Measurements from ENCODE around the gene TFDP2. TPM values are rescaled to one million over a fixed set of nuclear protein-coding genes. Genes with fewer than 3 reads are reported as not detected.

TFDP2 gene, protein sequence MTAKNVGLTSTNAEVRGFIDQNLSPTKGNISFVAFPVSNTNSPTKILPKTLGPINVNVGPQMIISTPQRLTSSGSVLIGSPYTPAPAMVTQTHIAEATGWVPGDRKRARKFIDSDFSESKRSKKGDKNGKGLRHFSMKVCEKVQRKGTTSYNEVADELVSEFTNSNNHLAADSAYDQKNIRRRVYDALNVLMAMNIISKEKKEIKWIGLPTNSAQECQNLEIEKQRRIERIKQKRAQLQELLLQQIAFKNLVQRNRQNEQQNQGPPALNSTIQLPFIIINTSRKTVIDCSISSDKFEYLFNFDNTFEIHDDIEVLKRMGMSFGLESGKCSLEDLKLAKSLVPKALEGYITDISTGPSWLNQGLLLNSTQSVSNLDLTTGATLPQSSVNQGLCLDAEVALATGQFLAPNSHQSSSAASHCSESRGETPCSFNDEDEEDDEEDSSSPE
- 61.0 and 80.3 TPM in 2 replicates for total RNA-seq

DNA sequence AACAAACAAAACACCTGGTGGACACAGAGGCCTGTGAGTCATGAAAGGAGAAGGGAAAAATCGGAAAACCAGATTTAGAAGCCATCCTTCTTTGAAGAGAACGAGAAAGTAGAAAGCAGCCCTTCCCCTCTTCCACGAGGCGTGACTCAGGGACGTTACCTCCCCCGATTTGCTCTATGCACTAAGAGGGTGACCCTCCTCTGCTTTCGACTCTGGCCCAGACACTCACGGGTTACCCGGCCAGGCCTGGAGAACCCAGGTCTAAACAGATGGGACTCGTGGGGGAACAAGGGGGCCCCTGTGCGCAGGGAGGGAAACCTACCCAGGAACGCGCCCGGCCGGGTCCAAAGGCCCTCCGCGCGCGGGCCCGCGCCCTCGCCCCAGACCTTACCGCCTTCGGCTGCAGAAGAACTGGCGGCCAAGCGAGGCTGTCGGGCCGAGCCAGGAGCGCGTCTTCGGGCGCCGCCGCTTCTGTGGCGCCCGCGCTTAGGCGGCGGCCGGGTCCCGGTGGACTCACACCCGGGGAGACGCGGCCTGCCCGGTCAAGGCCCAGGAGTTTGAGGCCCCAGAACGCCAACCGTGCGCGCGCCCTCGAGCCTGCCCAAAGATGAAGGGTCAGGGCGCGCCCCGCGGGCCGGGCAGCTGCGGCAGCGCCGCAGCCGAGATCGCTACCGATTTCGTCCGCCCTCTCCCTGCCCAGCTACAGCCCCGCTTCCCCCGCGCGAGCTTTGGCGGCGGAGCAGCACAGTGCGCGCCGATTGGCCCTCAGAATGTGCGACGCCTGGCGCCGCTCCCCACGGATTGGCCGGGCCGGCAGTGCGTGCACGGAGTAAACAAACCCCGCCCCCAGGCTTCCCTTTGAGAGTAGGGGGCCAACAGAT, at the start of gene TFDP2:
TSS of gene TFDP2 (minus strand) at position 753 of the 881 bp plus-strand sequence. CDS start 47,795 bp downstream, outside the sequence.

Small RNAs within 50 kb of the gene (small RNA-seq; reads per million reads assigned to genes)
- not detected for gene RNU6-425P
- gene RNU6-509P = 0.14 reads per million

Other genes starting within 250 kb of the TFDP2 start
- 17.6 and 19.0 TPM in 2 replicates for gene GK5, start 76.0 kb upstream of the TFDP2 start, total RNA-seq

Data from subcutaneous preadipocyte (primary cell).